H1 (cell line): ENCODE data around the gene EWSR1. TPM values are rescaled to one million over a fixed set of nuclear protein-coding genes. Genes with fewer than 3 reads are reported as not detected.

ENCODE experiments used
- ASH2L ChIP-seq: fragments of 200-600, 300-600 bp; sonication (generic); IDR thresholded peaks from one replicate; pipeline ENCODE4 v1.7.1; 2017; ENCODE audit warnings: low read length
- EGR1 ChIP-seq: IDR thresholded peaks from 2 replicates; pipeline ENCODE4 v1.6.1; 2011; ENCODE audit warnings: low read depth, low read length, borderline replicate concordance
- KDM5A ChIP-seq: fragments of 200-600 bp; IDR thresholded peaks from 2 replicates; pipeline ENCODE4 v1.7.1; 2012; ENCODE audit warnings: mild to moderate bottlenecking, low read length, inconsistent platforms, mixed read lengths
- RAD21 ChIP-seq, 2 experiments: IDR thresholded peaks in 1 of 2; conservative IDR thresholded peaks in 1 of 2; 2 replicates each; pipeline ENCODE4 v1.6.1; 2011; ENCODE audit warnings: low read depth in 2 of 2, low read length in 2 of 2, improper control_type of control experiment in 1 of 2, inconsistent platforms in 1 of 2, mild to moderate bottlenecking in 1 of 2, moderate library complexity in 1 of 2
- SIX5 ChIP-seq: IDR thresholded peaks from 2 replicates; pipeline ENCODE4 v1.6.1; 2011; ENCODE audit warnings: mild to moderate bottlenecking, low read depth, low read length
- TAF1 ChIP-seq: IDR thresholded peaks from 2 replicates; pipeline ENCODE4 v1.6.1; 2011; ENCODE audit warnings: mild to moderate bottlenecking, low read depth, low read length
- TBP ChIP-seq: IDR thresholded peaks from 2 replicates; pipeline ENCODE4 v1.6.1; 2011; ENCODE audit warnings: low read depth, low read length, improper control_type of control experiment
- ZNF274 ChIP-seq: IDR thresholded peaks from 2 replicates; pipeline ENCODE4 v1.7.0; 2012; ENCODE audit warnings: low read length, borderline replicate concordance; ENCODE audit errors: extremely low read depth
- polyA plus RNA-seq, 7 experiments: library from polyadenylated mRNA; depleted of rRNA in 3 of 7; stranded (reverse) in 5 of 7; unstranded in 2 of 7; fragments of >200 nt in 5 of 7; fragments of 200-250 nt in 2 of 7; gene quantifications; 1 replicate in 5 of 7; 2 replicates in 1 of 7; 4 replicates in 1 of 7; pipeline versions ENCODE4 v1.2.1 to v1.2.3, GENCODE V29; 2011 to 2013; ENCODE audit warnings: missing spikeins in 2 of 7, mixed read lengths in 2 of 7
- total RNA-seq: library from RNA; stranded (reverse); fragmentation: NEBNext Ultra II Directional; extraction: Animal tissue kit (Norgen Biotek cat#: 25700); gene quantifications from 2 replicates; pipeline ENCODE4 v1.2.1, GENCODE V29; 2021
- TF ChIP-seq, protein P1 (sequence below): fragments of 300-600 bp; sonication (generic); IDR thresholded peaks from 2 replicates; pipeline ENCODE4 v1.7.1; 2012; ENCODE audit warnings: low read length, moderate library complexity, mild to moderate bottlenecking, inconsistent platforms; ENCODE audit not compliant: insufficient replicate concordance
- TF ChIP-seq, protein P2 (sequence below): IDR thresholded peaks from 2 replicates; pipeline ENCODE4 v1.6.1; 2012; ENCODE audit warnings: low read length, inconsistent platforms

Gene EWSR1
- total and polyA plus RNA-seq, 2 of the 8 experiments (the other 6 are each of a cell fraction or from before 2014, with no cell fraction given), result 387 to 930 TPM

DNA sequence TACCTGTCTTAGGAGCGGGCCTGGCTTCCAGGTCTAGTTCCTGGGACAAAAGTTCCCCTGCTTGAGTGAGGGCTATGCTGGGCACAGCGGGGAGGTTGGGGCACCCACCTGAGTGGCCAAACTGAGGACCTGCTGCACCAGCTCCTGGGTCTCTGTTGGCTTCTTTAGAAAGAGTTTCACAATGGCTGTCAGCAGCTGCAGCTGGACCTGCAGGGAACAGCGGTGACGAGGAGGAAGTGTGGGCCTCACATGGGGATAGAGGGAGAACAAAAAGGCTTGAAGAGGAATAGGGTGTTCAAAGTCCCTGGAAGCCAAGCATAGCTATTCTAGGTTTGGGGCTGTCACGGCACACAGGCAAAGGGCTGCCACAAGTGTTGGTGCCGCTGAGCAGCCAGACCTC lies 74.1 kb downstream of the EWSR1 start (continued):
- TF ChIP-seq, protein P1, sequence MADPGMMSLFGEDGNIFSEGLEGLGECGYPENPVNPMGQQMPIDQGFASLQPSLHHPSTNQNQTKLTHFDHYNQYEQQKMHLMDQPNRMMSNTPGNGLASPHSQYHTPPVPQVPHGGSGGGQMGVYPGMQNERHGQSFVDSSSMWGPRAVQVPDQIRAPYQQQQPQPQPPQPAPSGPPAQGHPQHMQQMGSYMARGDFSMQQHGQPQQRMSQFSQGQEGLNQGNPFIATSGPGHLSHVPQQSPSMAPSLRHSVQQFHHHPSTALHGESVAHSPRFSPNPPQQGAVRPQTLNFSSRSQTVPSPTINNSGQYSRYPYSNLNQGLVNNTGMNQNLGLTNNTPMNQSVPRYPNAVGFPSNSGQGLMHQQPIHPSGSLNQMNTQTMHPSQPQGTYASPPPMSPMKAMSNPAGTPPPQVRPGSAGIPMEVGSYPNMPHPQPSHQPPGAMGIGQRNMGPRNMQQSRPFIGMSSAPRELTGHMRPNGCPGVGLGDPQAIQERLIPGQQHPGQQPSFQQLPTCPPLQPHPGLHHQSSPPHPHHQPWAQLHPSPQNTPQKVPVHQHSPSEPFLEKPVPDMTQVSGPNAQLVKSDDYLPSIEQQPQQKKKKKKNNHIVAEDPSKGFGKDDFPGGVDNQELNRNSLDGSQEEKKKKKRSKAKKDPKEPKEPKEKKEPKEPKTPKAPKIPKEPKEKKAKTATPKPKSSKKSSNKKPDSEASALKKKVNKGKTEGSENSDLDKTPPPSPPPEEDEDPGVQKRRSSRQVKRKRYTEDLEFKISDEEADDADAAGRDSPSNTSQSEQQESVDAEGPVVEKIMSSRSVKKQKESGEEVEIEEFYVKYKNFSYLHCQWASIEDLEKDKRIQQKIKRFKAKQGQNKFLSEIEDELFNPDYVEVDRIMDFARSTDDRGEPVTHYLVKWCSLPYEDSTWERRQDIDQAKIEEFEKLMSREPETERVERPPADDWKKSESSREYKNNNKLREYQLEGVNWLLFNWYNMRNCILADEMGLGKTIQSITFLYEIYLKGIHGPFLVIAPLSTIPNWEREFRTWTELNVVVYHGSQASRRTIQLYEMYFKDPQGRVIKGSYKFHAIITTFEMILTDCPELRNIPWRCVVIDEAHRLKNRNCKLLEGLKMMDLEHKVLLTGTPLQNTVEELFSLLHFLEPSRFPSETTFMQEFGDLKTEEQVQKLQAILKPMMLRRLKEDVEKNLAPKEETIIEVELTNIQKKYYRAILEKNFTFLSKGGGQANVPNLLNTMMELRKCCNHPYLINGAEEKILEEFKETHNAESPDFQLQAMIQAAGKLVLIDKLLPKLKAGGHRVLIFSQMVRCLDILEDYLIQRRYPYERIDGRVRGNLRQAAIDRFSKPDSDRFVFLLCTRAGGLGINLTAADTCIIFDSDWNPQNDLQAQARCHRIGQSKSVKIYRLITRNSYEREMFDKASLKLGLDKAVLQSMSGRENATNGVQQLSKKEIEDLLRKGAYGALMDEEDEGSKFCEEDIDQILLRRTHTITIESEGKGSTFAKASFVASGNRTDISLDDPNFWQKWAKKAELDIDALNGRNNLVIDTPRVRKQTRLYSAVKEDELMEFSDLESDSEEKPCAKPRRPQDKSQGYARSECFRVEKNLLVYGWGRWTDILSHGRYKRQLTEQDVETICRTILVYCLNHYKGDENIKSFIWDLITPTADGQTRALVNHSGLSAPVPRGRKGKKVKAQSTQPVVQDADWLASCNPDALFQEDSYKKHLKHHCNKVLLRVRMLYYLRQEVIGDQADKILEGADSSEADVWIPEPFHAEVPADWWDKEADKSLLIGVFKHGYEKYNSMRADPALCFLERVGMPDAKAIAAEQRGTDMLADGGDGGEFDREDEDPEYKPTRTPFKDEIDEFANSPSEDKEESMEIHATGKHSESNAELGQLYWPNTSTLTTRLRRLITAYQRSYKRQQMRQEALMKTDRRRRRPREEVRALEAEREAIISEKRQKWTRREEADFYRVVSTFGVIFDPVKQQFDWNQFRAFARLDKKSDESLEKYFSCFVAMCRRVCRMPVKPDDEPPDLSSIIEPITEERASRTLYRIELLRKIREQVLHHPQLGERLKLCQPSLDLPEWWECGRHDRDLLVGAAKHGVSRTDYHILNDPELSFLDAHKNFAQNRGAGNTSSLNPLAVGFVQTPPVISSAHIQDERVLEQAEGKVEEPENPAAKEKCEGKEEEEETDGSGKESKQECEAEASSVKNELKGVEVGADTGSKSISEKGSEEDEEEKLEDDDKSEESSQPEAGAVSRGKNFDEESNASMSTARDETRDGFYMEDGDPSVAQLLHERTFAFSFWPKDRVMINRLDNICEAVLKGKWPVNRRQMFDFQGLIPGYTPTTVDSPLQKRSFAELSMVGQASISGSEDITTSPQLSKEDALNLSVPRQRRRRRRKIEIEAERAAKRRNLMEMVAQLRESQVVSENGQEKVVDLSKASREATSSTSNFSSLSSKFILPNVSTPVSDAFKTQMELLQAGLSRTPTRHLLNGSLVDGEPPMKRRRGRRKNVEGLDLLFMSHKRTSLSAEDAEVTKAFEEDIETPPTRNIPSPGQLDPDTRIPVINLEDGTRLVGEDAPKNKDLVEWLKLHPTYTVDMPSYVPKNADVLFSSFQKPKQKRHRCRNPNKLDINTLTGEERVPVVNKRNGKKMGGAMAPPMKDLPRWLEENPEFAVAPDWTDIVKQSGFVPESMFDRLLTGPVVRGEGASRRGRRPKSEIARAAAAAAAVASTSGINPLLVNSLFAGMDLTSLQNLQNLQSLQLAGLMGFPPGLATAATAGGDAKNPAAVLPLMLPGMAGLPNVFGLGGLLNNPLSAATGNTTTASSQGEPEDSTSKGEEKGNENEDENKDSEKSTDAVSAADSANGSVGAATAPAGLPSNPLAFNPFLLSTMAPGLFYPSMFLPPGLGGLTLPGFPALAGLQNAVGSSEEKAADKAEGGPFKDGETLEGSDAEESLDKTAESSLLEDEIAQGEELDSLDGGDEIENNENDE, result no peak
- no peak for TF ChIP-seq EGR1
- no peak for TF ChIP-seq RAD21 (IDR thresholded peaks at IDR 0.05 in 1 of 2, conservative IDR thresholded peaks at IDR 0.05 in 1 of 2; ENCODE audit: low read depth in 2 of 2, low read length in 2 of 2)
- TF ChIP-seq, protein P2, sequence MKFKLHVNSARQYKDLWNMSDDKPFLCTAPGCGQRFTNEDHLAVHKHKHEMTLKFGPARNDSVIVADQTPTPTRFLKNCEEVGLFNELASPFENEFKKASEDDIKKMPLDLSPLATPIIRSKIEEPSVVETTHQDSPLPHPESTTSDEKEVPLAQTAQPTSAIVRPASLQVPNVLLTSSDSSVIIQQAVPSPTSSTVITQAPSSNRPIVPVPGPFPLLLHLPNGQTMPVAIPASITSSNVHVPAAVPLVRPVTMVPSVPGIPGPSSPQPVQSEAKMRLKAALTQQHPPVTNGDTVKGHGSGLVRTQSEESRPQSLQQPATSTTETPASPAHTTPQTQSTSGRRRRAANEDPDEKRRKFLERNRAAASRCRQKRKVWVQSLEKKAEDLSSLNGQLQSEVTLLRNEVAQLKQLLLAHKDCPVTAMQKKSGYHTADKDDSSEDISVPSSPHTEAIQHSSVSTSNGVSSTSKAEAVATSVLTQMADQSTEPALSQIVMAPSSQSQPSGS, result no peak
- TF ChIP-seq TAF1, result no peak
- TF ChIP-seq TBP, result no peak
- no peak for TF ChIP-seq ZNF274
- TF ChIP-seq SIX5, result no peak
- no peak for TF ChIP-seq KDM5A
- no peak for TF ChIP-seq ASH2L
